SK-N-SH (cell line): ENCODE measurements around the gene KNDC1. TPM values are rescaled to one million over a fixed set of nuclear protein-coding genes. Genes with fewer than 3 reads are reported as not detected.

Source experiments
- CTCF ChIA-PET: fragments of 300-600, 350-600 bp; formaldehyde crosslinking; extraction: SDS; loops from one replicate; lab custom pipeline; 2021; lab: Yijun Ruan, JAX
- POLR2A ChIA-PET: fragments of 350-600 bp; sonication (Branson Sonifier 250); formaldehyde crosslinking; extraction: SDS; loops from one replicate; lab custom pipeline; 2020; ENCODE audit warnings: antibody characterized with exemption, inconsistent platforms; lab: Yijun Ruan, JAX
- DNase-seq: peaks from one replicate; pipeline ENCODE4 v3.0.0; 2012
- H2AFZ ChIP-seq: fragments of 200-600 bp; sonication (generic); 2 replicates; pipeline ENCODE4 v1.8.1; 2016; ENCODE audit warnings: antibody characterized with exemption, mild to moderate bottlenecking, low read depth
- H3F3A ChIP-seq: fragments of 200-600 bp; sonication (generic); replicated peaks from 2 replicates; pipeline ENCODE3; 2016; ENCODE audit warnings: antibody characterized with exemption, mild to moderate bottlenecking; ENCODE audit not compliant: insufficient read depth
- H3K27ac ChIP-seq, 2 experiments: fragments of 200-500 bp in 1 of 2; fragments of 200-600 bp in 1 of 2; sonication (Bioruptor generic) in 1 of 2; sonication (generic), shearing (Covaris generic) in 1 of 2; 2 replicates each; pipeline versions ENCODE4 v1.5.1 to v1.6.1; 2014 to 2016; ENCODE audit warnings: low read depth in 2 of 2, inconsistent platforms in 1 of 2, low read length in 1 of 2, mild to moderate bottlenecking in 1 of 2, mixed read lengths in 1 of 2
- H3K27me3 ChIP-seq: fragments of 200-600 bp; sonication (generic), shearing (Covaris generic); 2 replicates; pipeline ENCODE4 v1.6.1; 2016; ENCODE audit warnings: mixed run types; ENCODE audit not compliant: insufficient read depth
- H3K36me3 ChIP-seq, 2 experiments: fragments of 200-500 bp in 1 of 2; fragments of 200-600 bp in 1 of 2; sonication (Bioruptor generic) in 1 of 2; sonication (generic) in 1 of 2; replicated peaks in 1 of 2; 2 replicates each; pipeline versions ENCODE3 to v1.5.1; 2014 to 2016; ENCODE audit warnings: low read length in 1 of 2, mild to moderate bottlenecking in 1 of 2; ENCODE audit not compliant: insufficient read depth in 2 of 2, control insufficient read depth in 1 of 2
- H3K4me1 ChIP-seq, 2 experiments: fragments of 200-500 bp in 1 of 2; fragments of 200-600 bp in 1 of 2; sonication (Bioruptor generic) in 1 of 2; sonication (generic), shearing (Covaris generic) in 1 of 2; 2 replicates each; pipeline versions ENCODE4 v1.5.1 to v1.6.1; 2014 to 2016; ENCODE audit warnings: low read depth in 1 of 2, low read length in 1 of 2, mixed run types in 1 of 2; ENCODE audit not compliant: insufficient read depth in 2 of 2, control insufficient read depth in 1 of 2
- H3K4me2 ChIP-seq: fragments of 200-600 bp; sonication (generic), shearing (Covaris generic); 2 replicates; pipeline ENCODE4 v1.6.1; 2017; ENCODE audit warnings: mixed run types
- H3K4me3 ChIP-seq, 2 experiments: fragments of 200-500 bp in 1 of 2; fragments of 200-600 bp in 1 of 2; sonication (Bioruptor generic) in 1 of 2; sonication (generic), shearing (Covaris generic) in 1 of 2; 2 replicates each; pipeline versions ENCODE4 v1.5.1 to v1.8.1; 2014 to 2016; ENCODE audit warnings: low read depth in 2 of 2, inconsistent platforms in 1 of 2, low read length in 1 of 2, mild to moderate bottlenecking in 1 of 2, mixed read lengths in 1 of 2, moderate library complexity in 1 of 2
- H3K79me2 ChIP-seq: fragments of 200-600 bp; sonication (generic); 2 replicates; pipeline ENCODE4 v1.8.1; 2017; ENCODE audit warnings: mild to moderate bottlenecking; ENCODE audit not compliant: insufficient read depth
- H3K9ac ChIP-seq: fragments of 200-600 bp; sonication (generic); 2 replicates; pipeline ENCODE4 v1.6.1; 2017; ENCODE audit warnings: mixed run types
- H3K9me2 ChIP-seq: fragments of 200-600 bp; sonication (generic); 2 replicates; pipeline ENCODE4 v1.6.1; 2017; ENCODE audit warnings: mixed run types
- H3K9me3 ChIP-seq: fragments of 200-600 bp; sonication (generic); 2 replicates; pipeline ENCODE4 v1.6.1; 2017; ENCODE audit warnings: mixed run types, mild to moderate bottlenecking, moderate library complexity
- H4K20me1 ChIP-seq: fragments of 200-600 bp; sonication (generic); 2 replicates; pipeline ENCODE4 v1.6.1; 2017; ENCODE audit warnings: mild to moderate bottlenecking, mixed run types; ENCODE audit not compliant: insufficient read depth
- CTCF ChIP-seq: fragments of 200-600 bp; sonication (generic); IDR thresholded peaks from 2 replicates; pipeline ENCODE4 v1.6.1; 2017; ENCODE audit warnings: antibody characterized with exemption, mild to moderate bottlenecking, moderate library complexity
- ELF1 ChIP-seq: IDR thresholded peaks from 2 replicates; pipeline ENCODE4 v1.4.0; 2012
- EP300 ChIP-seq, 2 experiments: IDR thresholded peaks; 2 replicates each; pipeline versions ENCODE4 v1.4.0 to v1.6.1; 2012; ENCODE audit warnings: borderline replicate concordance in 1 of 2, low read depth in 1 of 2, low read length in 1 of 2
- EZH2phosphoT487 ChIP-seq: fragments of 200-600 bp; sonication (generic); IDR thresholded peaks from 2 replicates; pipeline ENCODE4 v1.6.1; 2017; ENCODE audit warnings: low read depth, mixed run types, mild to moderate bottlenecking, antibody characterized with exemption, moderate library complexity, borderline replicate concordance
- FOSL2 ChIP-seq: IDR thresholded peaks from 2 replicates; pipeline ENCODE4 v1.4.0; 2012; ENCODE audit warnings: low read depth, mild to moderate bottlenecking, moderate library complexity, borderline replicate concordance
- JUND ChIP-seq: IDR thresholded peaks from 2 replicates; pipeline ENCODE4 v1.4.0; 2012
- MXI1 ChIP-seq: IDR thresholded peaks from 2 replicates; pipeline ENCODE4 v1.6.1; 2012; ENCODE audit warnings: mild to moderate bottlenecking, low read depth, low read length, improper control_type of control experiment
- NFIC ChIP-seq: IDR thresholded peaks from 2 replicates; pipeline ENCODE4 v1.4.0; 2012; ENCODE audit warnings: borderline replicate concordance
- PBX3 ChIP-seq: IDR thresholded peaks from 2 replicates; pipeline ENCODE4; 2012
- RAD21 ChIP-seq: IDR thresholded peaks from 2 replicates; pipeline ENCODE4 v1.6.1; 2012; ENCODE audit warnings: mild to moderate bottlenecking, low read length
- RCOR1 ChIP-seq: fragments of 150-350 bp; IDR thresholded peaks from 2 replicates; pipeline ENCODE4 v1.6.1; 2017; ENCODE audit warnings: antibody characterized with exemption, low read length
- RFX5 ChIP-seq: IDR thresholded peaks from 2 replicates; pipeline ENCODE4 v1.6.1; 2012; ENCODE audit warnings: mild to moderate bottlenecking, improper control_type of control experiment, low read length
- RXRA ChIP-seq: IDR thresholded peaks from 2 replicates; pipeline ENCODE4 v1.4.0; 2012; ENCODE audit warnings: low read depth, mild to moderate bottlenecking, borderline replicate concordance
- SIN3A ChIP-seq: IDR thresholded peaks from 2 replicates; pipeline ENCODE4 v1.6.1; 2012; ENCODE audit warnings: low read depth, mild to moderate bottlenecking, low read length, moderate library complexity, borderline replicate concordance
- SMC3 ChIP-seq: IDR thresholded peaks from 2 replicates; pipeline ENCODE4 v1.6.1; 2012; ENCODE audit warnings: low read depth, low read length, improper control_type of control experiment
- TCF12 ChIP-seq: IDR thresholded peaks from 2 replicates; pipeline ENCODE4 v1.4.0; 2012
- TEAD4 ChIP-seq: IDR thresholded peaks from 2 replicates; pipeline ENCODE4 v1.4.0; 2012; ENCODE audit warnings: mild to moderate bottlenecking, borderline replicate concordance; ENCODE audit not compliant: insufficient read depth
- WGBS: methylation state at CpG from one replicate; pipeline ENCODE4 v1.1.6; 2017; ENCODE audit warnings: low lambda C conversion rate; 5-methylcytosine and 5-hydroxymethylcytosine counted together
- polyA plus RNA-seq, 3 experiments: library from polyadenylated mRNA; depleted of rRNA; stranded (reverse); fragments of >200 nt; gene quantifications; 2 replicates each; pipeline ENCODE4 v1.2.3, GENCODE V29; 2012
- TF ChIP-seq, protein P1 (sequence below): IDR thresholded peaks from 2 replicates; pipeline ENCODE4 v1.4.0; 2012; ENCODE audit warnings: low read depth, borderline replicate concordance
- TF ChIP-seq, protein P2 (sequence below): IDR thresholded peaks from 2 replicates; pipeline ENCODE4 v1.4.0; 2012; ENCODE audit warnings: low read depth, borderline replicate concordance

Gene KNDC1
- polyA plus RNA-seq, 1 of the 3 experiments (the other 2 are of a cell fraction): 1.4 TPM

- Histone ChIP-seq H3K79me2 (no peaks in the 10 kb centered on the region), H3K9me3 (no peaks in the 10 kb centered on the region), H4K20me1 (no peaks in the 10 kb centered on the region), H2AFZ (no peak overlapping the region), H3K27ac (no peak overlapping the region), H3K4me3 (no peak overlapping the region), H3K36me3 (no peaks in the 10 kb centered on the region), H3K9me2 (no peaks in the 10 kb centered on the region), H3K9ac (no peak overlapping the region), H3K4me2 (no peak overlapping the region), H3F3A (no peaks in the 10 kb centered on the region), H3K4me1 (no peaks in the 10 kb centered on the region), H3K27me3 (peaks cover 33% of the 10 kb centered on the region)
- DNase-seq: no peak
- WGBS: 51% methylated on average over 27 of the region's 34 CpGs
- ChIA-PET CTCF (no interaction called here), POLR2A (no interaction called here)
- TF ChIP-seq RXRA (no peak), PBX3 (no peak), NFIC (no peak), SMC3 (no peak), TCF12 (no peak), TEAD4 (no peak), RCOR1 (no peak), ELF1 (no peak), EP300 (IDR thresholded peaks at IDR 0.05; ENCODE audit: borderline replicate concordance in 1 of 2, low read depth in 1 of 2, low read length in 1 of 2) (no peak), SIN3A (no peak), JUND (no peak), RAD21 (no peak), FOSL2 (no peak), EZH2phosphoT487 (no peak), RFX5 (no peak), MXI1 (no peak), CTCF (no peak)
- TF ChIP-seq, protein P1, sequence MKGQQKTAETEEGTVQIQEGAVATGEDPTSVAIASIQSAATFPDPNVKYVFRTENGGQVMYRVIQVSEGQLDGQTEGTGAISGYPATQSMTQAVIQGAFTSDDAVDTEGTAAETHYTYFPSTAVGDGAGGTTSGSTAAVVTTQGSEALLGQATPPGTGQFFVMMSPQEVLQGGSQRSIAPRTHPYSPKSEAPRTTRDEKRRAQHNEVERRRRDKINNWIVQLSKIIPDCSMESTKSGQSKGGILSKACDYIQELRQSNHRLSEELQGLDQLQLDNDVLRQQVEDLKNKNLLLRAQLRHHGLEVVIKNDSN: no peak
- TF ChIP-seq, protein P2, sequence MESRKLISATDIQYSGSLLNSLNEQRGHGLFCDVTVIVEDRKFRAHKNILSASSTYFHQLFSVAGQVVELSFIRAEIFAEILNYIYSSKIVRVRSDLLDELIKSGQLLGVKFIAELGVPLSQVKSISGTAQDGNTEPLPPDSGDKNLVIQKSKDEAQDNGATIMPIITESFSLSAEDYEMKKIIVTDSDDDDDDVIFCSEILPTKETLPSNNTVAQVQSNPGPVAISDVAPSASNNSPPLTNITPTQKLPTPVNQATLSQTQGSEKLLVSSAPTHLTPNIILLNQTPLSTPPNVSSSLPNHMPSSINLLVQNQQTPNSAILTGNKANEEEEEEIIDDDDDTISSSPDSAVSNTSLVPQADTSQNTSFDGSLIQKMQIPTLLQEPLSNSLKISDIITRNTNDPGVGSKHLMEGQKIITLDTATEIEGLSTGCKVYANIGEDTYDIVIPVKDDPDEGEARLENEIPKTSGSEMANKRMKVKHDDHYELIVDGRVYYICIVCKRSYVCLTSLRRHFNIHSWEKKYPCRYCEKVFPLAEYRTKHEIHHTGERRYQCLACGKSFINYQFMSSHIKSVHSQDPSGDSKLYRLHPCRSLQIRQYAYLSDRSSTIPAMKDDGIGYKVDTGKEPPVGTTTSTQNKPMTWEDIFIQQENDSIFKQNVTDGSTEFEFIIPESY: no peak
Observed at GRCh38 chr10:133211959-133212852, 52.2 kb downstream of the KNDC1 start.
